HG03520 (cell line): ENCODE results near the gene STIM1.

Source experiments
- ATAC-seq: cut with Tn5 transposase; IDR thresholded peaks from one replicate; pipeline ENCODE4 v1.9.1; 2021; ENCODE audit warnings: mild to moderate bottlenecking, moderate library complexity; ENCODE audit not compliant: unreplicated experiment

Gene STIM1

GRCh38 chr11:3830088-3830487, 25.4 kb upstream of the STIM1 start:
- no peak for ATAC-seq

- ATAC-seq: no peak
Measured at GRCh38 chr11:3830730-3831129, 24.7 kb upstream of the STIM1 start.

GRCh38 chr11:3831378-3832239, 23.9 kb upstream of the STIM1 start:
- no peak for ATAC-seq

- ATAC-seq: no peak
Measured at GRCh38 chr11:3832816-3833215, 22.6 kb upstream of the STIM1 start.

GRCh38 chr11:3833449-3833848, 22.0 kb upstream of the STIM1 start:
- no peak for ATAC-seq

GRCh38 chr11:3834349-3834663, 21.2 kb upstream of the STIM1 start:
- ATAC-seq: no peak

- no peak for ATAC-seq
Measured at GRCh38 chr11:3834664-3835461, 20.6 kb upstream of the STIM1 start.

GRCh38 chr11:3835751-3836150, 19.7 kb upstream of the STIM1 start:
- no peak for ATAC-seq

GRCh38 chr11:3836903-3837302, 18.6 kb upstream of the STIM1 start:
- ATAC-seq: no peak

GRCh38 chr11:3837793-3838192, 17.7 kb upstream of the STIM1 start:
- ATAC-seq: no peak

GRCh38 chr11:3838504-3838903, 17.0 kb upstream of the STIM1 start:
- no peak for ATAC-seq

GRCh38 chr11:3840004-3840869, 15.2 kb upstream of the STIM1 start:
- no peak for ATAC-seq

GRCh38 chr11:3840870-3841425, 14.5 kb upstream of the STIM1 start, which contains the start of gene RHOG:
TSS of gene RHOG (minus strand) at chr11:3840959. CDS start at chr11:3828138, 12,821 bp downstream.
- peak; percentile 36 for ATAC-seq

GRCh38 chr11:3841426-3842350, 13.8 kb upstream of the STIM1 start:
- peak; percentile 45 for ATAC-seq

GRCh38 chr11:3843326-3843725, 12.1 kb upstream of the STIM1 start:
- ATAC-seq: no peak

- ATAC-seq: no peak
Measured at GRCh38 chr11:3845246-3845645, 10.2 kb upstream of the STIM1 start.

GRCh38 chr11:3845670-3846069, 9.8 kb upstream of the STIM1 start:
- no peak for ATAC-seq

- ATAC-seq: no peak
Measured at GRCh38 chr11:3849297-3849874, 6.1 kb upstream of the STIM1 start.

GRCh38 chr11:3853545-3853842, 2.0 kb upstream of the STIM1 start:
- ATAC-seq: no peak
